SK-N-SH (cell line): ENCODE results near the gene SYNE2. TPM values are rescaled to one million over a fixed set of nuclear protein-coding genes. Genes with fewer than 3 reads are reported as not detected.

ENCODE experiments used
- CTCF ChIA-PET: fragments of 300-600, 350-600 bp; formaldehyde crosslinking; extraction: SDS; loops from one replicate; lab custom pipeline; 2021; lab: Yijun Ruan, JAX
- POLR2A ChIA-PET: fragments of 350-600 bp; sonication (Branson Sonifier 250); formaldehyde crosslinking; extraction: SDS; loops from one replicate; lab custom pipeline; 2020; ENCODE audit warnings: antibody characterized with exemption, inconsistent platforms; lab: Yijun Ruan, JAX
- DNase-seq: peaks from one replicate; pipeline ENCODE4 v3.0.0; 2012
- H2AFZ ChIP-seq: fragments of 200-600 bp; sonication (generic); 2 replicates; pipeline ENCODE4 v1.8.1; 2016; ENCODE audit warnings: antibody characterized with exemption, mild to moderate bottlenecking, low read depth
- H3F3A ChIP-seq: fragments of 200-600 bp; sonication (generic); replicated peaks from 2 replicates; pipeline ENCODE3; 2016; ENCODE audit warnings: antibody characterized with exemption, mild to moderate bottlenecking; ENCODE audit not compliant: insufficient read depth
- H3K27ac ChIP-seq, 2 experiments: fragments of 200-500 bp in 1 of 2; fragments of 200-600 bp in 1 of 2; sonication (Bioruptor generic) in 1 of 2; sonication (generic), shearing (Covaris generic) in 1 of 2; 2 replicates each; pipeline versions ENCODE4 v1.5.1 to v1.6.1; 2014 to 2016; ENCODE audit warnings: low read depth in 2 of 2, inconsistent platforms in 1 of 2, low read length in 1 of 2, mild to moderate bottlenecking in 1 of 2, mixed read lengths in 1 of 2
- H3K27me3 ChIP-seq: fragments of 200-600 bp; sonication (generic), shearing (Covaris generic); 2 replicates; pipeline ENCODE4 v1.6.1; 2016; ENCODE audit warnings: mixed run types; ENCODE audit not compliant: insufficient read depth
- H3K36me3 ChIP-seq, 2 experiments: fragments of 200-500 bp in 1 of 2; fragments of 200-600 bp in 1 of 2; sonication (Bioruptor generic) in 1 of 2; sonication (generic) in 1 of 2; replicated peaks in 1 of 2; 2 replicates each; pipeline versions ENCODE3 to v1.5.1; 2014 to 2016; ENCODE audit warnings: low read length in 1 of 2, mild to moderate bottlenecking in 1 of 2; ENCODE audit not compliant: insufficient read depth in 2 of 2, control insufficient read depth in 1 of 2
- H3K4me1 ChIP-seq, 2 experiments: fragments of 200-500 bp in 1 of 2; fragments of 200-600 bp in 1 of 2; sonication (Bioruptor generic) in 1 of 2; sonication (generic), shearing (Covaris generic) in 1 of 2; 2 replicates each; pipeline versions ENCODE4 v1.5.1 to v1.6.1; 2014 to 2016; ENCODE audit warnings: low read depth in 1 of 2, low read length in 1 of 2, mixed run types in 1 of 2; ENCODE audit not compliant: insufficient read depth in 2 of 2, control insufficient read depth in 1 of 2
- H3K4me2 ChIP-seq: fragments of 200-600 bp; sonication (generic), shearing (Covaris generic); 2 replicates; pipeline ENCODE4 v1.6.1; 2017; ENCODE audit warnings: mixed run types
- H3K4me3 ChIP-seq, 2 experiments: fragments of 200-500 bp in 1 of 2; fragments of 200-600 bp in 1 of 2; sonication (Bioruptor generic) in 1 of 2; sonication (generic), shearing (Covaris generic) in 1 of 2; 2 replicates each; pipeline versions ENCODE4 v1.5.1 to v1.8.1; 2014 to 2016; ENCODE audit warnings: low read depth in 2 of 2, inconsistent platforms in 1 of 2, low read length in 1 of 2, mild to moderate bottlenecking in 1 of 2, mixed read lengths in 1 of 2, moderate library complexity in 1 of 2
- H3K79me2 ChIP-seq: fragments of 200-600 bp; sonication (generic); 2 replicates; pipeline ENCODE4 v1.8.1; 2017; ENCODE audit warnings: mild to moderate bottlenecking; ENCODE audit not compliant: insufficient read depth
- H3K9ac ChIP-seq: fragments of 200-600 bp; sonication (generic); 2 replicates; pipeline ENCODE4 v1.6.1; 2017; ENCODE audit warnings: mixed run types
- H3K9me2 ChIP-seq: fragments of 200-600 bp; sonication (generic); 2 replicates; pipeline ENCODE4 v1.6.1; 2017; ENCODE audit warnings: mixed run types
- H3K9me3 ChIP-seq: fragments of 200-600 bp; sonication (generic); 2 replicates; pipeline ENCODE4 v1.6.1; 2017; ENCODE audit warnings: mixed run types, mild to moderate bottlenecking, moderate library complexity
- H4K20me1 ChIP-seq: fragments of 200-600 bp; sonication (generic); 2 replicates; pipeline ENCODE4 v1.6.1; 2017; ENCODE audit warnings: mild to moderate bottlenecking, mixed run types; ENCODE audit not compliant: insufficient read depth
- CTCF ChIP-seq: fragments of 200-600 bp; sonication (generic); IDR thresholded peaks from 2 replicates; pipeline ENCODE4 v1.6.1; 2017; ENCODE audit warnings: antibody characterized with exemption, mild to moderate bottlenecking, moderate library complexity
- ELF1 ChIP-seq: IDR thresholded peaks from 2 replicates; pipeline ENCODE4 v1.4.0; 2012
- EZH2phosphoT487 ChIP-seq: fragments of 200-600 bp; sonication (generic); IDR thresholded peaks from 2 replicates; pipeline ENCODE4 v1.6.1; 2017; ENCODE audit warnings: low read depth, mixed run types, mild to moderate bottlenecking, antibody characterized with exemption, moderate library complexity, borderline replicate concordance
- FOXJ3 ChIP-seq: sonication (generic); formaldehyde crosslinking; IDR thresholded peaks from 2 replicates; pipeline ENCODE4 v1.5.1; 2020; ENCODE audit warnings: mild to moderate bottlenecking, missing genetic modification reagents
- FOXM1 ChIP-seq: IDR thresholded peaks from 2 replicates; pipeline ENCODE4 v1.4.0; 2012; ENCODE audit warnings: low read depth, mild to moderate bottlenecking
- JUND ChIP-seq: IDR thresholded peaks from 2 replicates; pipeline ENCODE4 v1.4.0; 2012
- MEF2A ChIP-seq: IDR thresholded peaks from 2 replicates; pipeline ENCODE4 v1.4.0; 2012; ENCODE audit warnings: low read depth, borderline replicate concordance
- MXI1 ChIP-seq: IDR thresholded peaks from 2 replicates; pipeline ENCODE4 v1.6.1; 2012; ENCODE audit warnings: mild to moderate bottlenecking, low read depth, low read length, improper control_type of control experiment
- NFIC ChIP-seq: IDR thresholded peaks from 2 replicates; pipeline ENCODE4 v1.4.0; 2012; ENCODE audit warnings: borderline replicate concordance
- POLR2AphosphoS5 ChIP-seq: IDR thresholded peaks from 2 replicates; pipeline ENCODE4 v1.6.1; 2012; ENCODE audit warnings: low read depth, low read length
- RAD21 ChIP-seq: IDR thresholded peaks from 2 replicates; pipeline ENCODE4 v1.6.1; 2012; ENCODE audit warnings: mild to moderate bottlenecking, low read length
- RFX5 ChIP-seq: IDR thresholded peaks from 2 replicates; pipeline ENCODE4 v1.6.1; 2012; ENCODE audit warnings: mild to moderate bottlenecking, improper control_type of control experiment, low read length
- SIN3A ChIP-seq: IDR thresholded peaks from 2 replicates; pipeline ENCODE4 v1.6.1; 2012; ENCODE audit warnings: low read depth, mild to moderate bottlenecking, low read length, moderate library complexity, borderline replicate concordance
- SMC3 ChIP-seq: IDR thresholded peaks from 2 replicates; pipeline ENCODE4 v1.6.1; 2012; ENCODE audit warnings: low read depth, low read length, improper control_type of control experiment
- TAF1 ChIP-seq: IDR thresholded peaks from 2 replicates; pipeline ENCODE4 v1.6.1; 2012; ENCODE audit warnings: low read depth, mild to moderate bottlenecking, low read length, moderate library complexity, borderline replicate concordance
- TEAD4 ChIP-seq: IDR thresholded peaks from 2 replicates; pipeline ENCODE4 v1.4.0; 2012; ENCODE audit warnings: mild to moderate bottlenecking, borderline replicate concordance; ENCODE audit not compliant: insufficient read depth
- USF2 ChIP-seq: fragments of 150-350 bp; IDR thresholded peaks from 2 replicates; pipeline ENCODE4 v1.6.1; 2017; ENCODE audit warnings: antibody characterized with exemption, low read length, low read depth, borderline replicate concordance
- YY1 ChIP-seq: IDR thresholded peaks from 2 replicates; pipeline ENCODE4 v1.4.0; 2012; ENCODE audit warnings: low read depth, mild to moderate bottlenecking
- WGBS: methylation state at CpG from one replicate; pipeline ENCODE4 v1.1.6; 2017; ENCODE audit warnings: low lambda C conversion rate; 5-methylcytosine and 5-hydroxymethylcytosine counted together
- polyA plus RNA-seq, 3 experiments: library from polyadenylated mRNA; depleted of rRNA; stranded (reverse); fragments of >200 nt; gene quantifications; 2 replicates each; pipeline ENCODE4 v1.2.3, GENCODE V29; 2012
- TF ChIP-seq, protein P1 (sequence below): IDR thresholded peaks from 2 replicates; pipeline ENCODE4 v1.4.0; 2012; ENCODE audit warnings: low read depth

SYNE2 gene
- polyA plus RNA-seq, 1 of the 3 experiments (the other 2 are of a cell fraction) = 7.1 TPM

GRCh38 chr14:63992858-63993257 is 140.1 kb downstream of the SYNE2 start:
- Histone ChIP-seq H3K36me3 (peaks cover 10 to 14% of the 10 kb centered on the region in 2 experiments), H2AFZ (no peak overlapping the region), H3K4me3 (no peak overlapping the region), H3K27ac (no peak overlapping the region), H3K9ac (no peak overlapping the region), H4K20me1 (no peaks in the 10 kb centered on the region), H3K9me2 (no peaks in the 10 kb centered on the region), H3K9me3 (no peaks in the 10 kb centered on the region), H3K27me3 (no peaks in the 10 kb centered on the region), H3K79me2 (no peaks in the 10 kb centered on the region), H3F3A (no peaks in the 10 kb centered on the region), H3K4me2 (no peak overlapping the region), H3K4me1 (no peaks in the 10 kb centered on the region)
- TF ChIP-seq JUND = no peak
- no peak for TF ChIP-seq SIN3A
- TF ChIP-seq MXI1 = no peak
- TF ChIP-seq YY1 = no peak
- no peak for TF ChIP-seq NFIC
- no peak for TF ChIP-seq SMC3
- no peak for TF ChIP-seq POLR2AphosphoS5
- TF ChIP-seq, protein P1, sequence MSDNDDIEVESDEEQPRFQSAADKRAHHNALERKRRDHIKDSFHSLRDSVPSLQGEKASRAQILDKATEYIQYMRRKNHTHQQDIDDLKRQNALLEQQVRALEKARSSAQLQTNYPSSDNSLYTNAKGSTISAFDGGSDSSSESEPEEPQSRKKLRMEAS = no peak
- no peak for TF ChIP-seq TAF1
- no peak for TF ChIP-seq RFX5
- TF ChIP-seq FOXJ3 (CRISPR knock-in tag) = no peak
- TF ChIP-seq ELF1 = no peak
- TF ChIP-seq USF2 = no peak
- ChIA-PET CTCF (interaction anchor here (2.4 kb wide), 1 partner anchor 311 kb away, joined by 10 read pairs; no protein-coding TSS in a partner anchor), POLR2A (no interaction called here)
- no peak for DNase-seq
- 92% methylated on average over 6 of the region's 6 CpGs for WGBS

DNA sequence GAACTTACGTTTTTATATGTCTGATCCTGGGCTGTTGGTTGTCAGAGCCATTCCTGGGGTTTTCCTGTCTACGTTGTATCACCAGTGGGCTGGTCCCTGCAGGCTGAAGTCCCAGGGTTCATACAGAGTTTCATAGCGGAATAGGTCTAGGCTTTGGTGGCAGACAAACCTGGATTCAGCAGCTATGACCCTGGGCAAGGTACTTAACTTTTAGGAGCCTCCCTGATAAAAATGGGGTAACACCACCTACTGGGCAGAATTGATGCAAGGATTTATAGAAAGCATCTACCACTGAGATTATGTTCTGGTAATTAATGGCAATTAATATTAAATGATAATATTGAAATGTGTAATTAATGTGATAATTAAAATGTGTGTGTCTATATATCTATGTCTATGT is 141.2 kb downstream of the SYNE2 start:
- Histone ChIP-seq H4K20me1 (no peaks in the 10 kb centered on the region), H3K79me2 (no peaks in the 10 kb centered on the region), H3K27ac (no peak overlapping the region), H3K4me3 (no peak overlapping the region), H3K9me3 (no peaks in the 10 kb centered on the region), H3K4me1 (no peaks in the 10 kb centered on the region), H3K27me3 (no peaks in the 10 kb centered on the region), H3K9me2 (no peaks in the 10 kb centered on the region), H3K4me2 (no peak overlapping the region), H3F3A (no peaks in the 10 kb centered on the region), H3K36me3 (peaks cover 10 to 17% of the 10 kb centered on the region in 2 experiments), H2AFZ (no peak overlapping the region), H3K9ac (no peak overlapping the region)
- TF ChIP-seq RFX5 (no peak), USF2 (no peak), MEF2A (no peak), SIN3A (no peak), EZH2phosphoT487 (no peak), TEAD4 (no peak), FOXM1 (no peak), SMC3 (0 out of 2 replicates have a peak, but pooled peaks have one; percentile 14), RAD21 (peak; percentile 42), CTCF (peak; percentile 49), MXI1 (no peak), ELF1 (no peak), JUND (no peak)
- DNase-seq = peak; percentile 6
- ChIA-PET CTCF (interaction anchor here (0.9 to 1.5 kb wide), 4 partner anchors 11 to 309 kb away, joined by 3 to 4 read pairs (median 3); no protein-coding TSS in a partner anchor), POLR2A (no interaction called here)
- 98% methylated on average over 3 of the region's 3 CpGs for WGBS
